Spinal cord (tissue), 10 donors: Measurements from ENCODE around the gene FOXP1. TPM values are rescaled to one million over a fixed set of nuclear protein-coding genes. Genes with fewer than 3 reads are reported as not detected.

Experiments used
- DNase-seq, 6 donors: peaks; one replicate each; pipeline versions ENCODE4 v3.0.0 to v3.0.0-alpha.2; 2013 to 2015; ENCODE audit warnings: low spot score in 6 of 6, low read depth in 4 of 6
- H3K27ac ChIP-seq: one replicate; pipeline ENCODE4 v1.5.1; 2013; ENCODE audit warnings: low read depth, low read length, control low read depth
- H3K27me3 ChIP-seq: one replicate; pipeline ENCODE4 v1.6.1; 2013; ENCODE audit warnings: low read length; ENCODE audit not compliant: control insufficient read depth, insufficient read depth
- H3K36me3 ChIP-seq: one replicate; pipeline ENCODE4 v1.6.1; 2013; ENCODE audit warnings: low read length; ENCODE audit not compliant: control insufficient read depth, insufficient read depth
- H3K4me1 ChIP-seq: one replicate; pipeline ENCODE4 v1.6.1; 2013; ENCODE audit warnings: low read length; ENCODE audit not compliant: control insufficient read depth, insufficient read depth
- H3K4me3 ChIP-seq: one replicate; pipeline ENCODE4 v1.5.1; 2013; ENCODE audit warnings: low read depth, low read length, control low read depth
- H3K9me3 ChIP-seq: one replicate; pipeline ENCODE4 v1.6.1; 2013; ENCODE audit warnings: low read length; ENCODE audit not compliant: control insufficient read depth, insufficient read depth
- WGBS: methylation state at CpG from one replicate; pipeline ENCODE4 v1.1.5; 2013; ENCODE audit warnings: missing lambda C conversion rate; ENCODE audit not compliant: insufficient coverage; 5-methylcytosine and 5-hydroxymethylcytosine counted together
- polyA plus RNA-seq, 2 donors: library from polyadenylated mRNA; unstranded; fragments of 120-200 nt; gene quantifications; one replicate each; pipeline ENCODE4 v1.2.1, GENCODE V29; 2013; ENCODE audit not compliant: insufficient read length in 2 of 2
- total RNA-seq, 2 donors: library from RNA; depleted of rRNA in 1 of 2; stranded (reverse); fragments of 120-200 nt in 1 of 2; fragments of >200 nt in 1 of 2; gene quantifications; one replicate each; pipeline versions ENCODE4 v1.2.3 to v1.2.4, GENCODE V29; 2013 to 2014
- donor health status: healthy.

Gene FOXP1
- total and polyA plus RNA-seq, 4 donors = 27.4 to 118 (median 66.1) TPM

DNA sequence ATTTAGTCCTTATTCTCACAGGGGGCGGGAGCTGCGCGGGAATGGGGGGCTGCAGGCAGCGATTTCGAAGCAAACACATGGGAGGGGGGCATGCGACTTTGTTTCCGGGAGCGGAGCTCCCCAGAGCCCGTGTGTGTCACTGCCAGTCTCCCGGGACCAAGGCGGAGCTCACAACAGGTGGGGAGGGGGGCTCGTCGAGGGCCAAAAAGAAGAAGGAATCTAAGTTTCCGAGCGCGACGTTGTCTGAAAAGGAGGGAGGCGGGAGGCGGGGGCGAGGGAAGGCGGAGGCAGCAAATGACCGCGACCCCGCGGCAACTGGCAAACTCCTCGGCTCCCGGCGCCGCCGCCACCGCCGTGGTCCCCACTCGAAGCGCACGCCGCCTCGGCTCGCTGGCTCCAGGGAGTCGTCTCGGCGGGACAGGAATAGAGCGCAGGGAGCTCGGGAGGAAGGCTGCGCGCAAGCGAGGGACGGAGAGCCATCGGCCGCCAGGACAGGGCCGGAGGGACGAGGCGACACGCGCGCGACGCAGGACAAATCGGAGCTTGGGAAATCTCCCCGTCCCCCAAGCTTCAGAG, 1.4 kb downstream of the FOXP1 start:
- WGBS = under 1% methylated on average over 59 of the region's 59 CpGs
- H3K27me3 ChIP-seq = peaks cover 18% of the 10 kb centered on the region
- no peaks in the 10 kb centered on the region for H3K36me3 ChIP-seq
- peak overlapping the region; percentile 92 for H3K27ac ChIP-seq
- H3K4me1 ChIP-seq = peaks cover 12% of the 10 kb centered on the region
- no peaks in the 10 kb centered on the region for H3K9me3 ChIP-seq
- peak in 3 of 6 donors; percentile 40 to 82 (median 63) for DNase-seq
- H3K4me3 ChIP-seq = peak overlapping the region; percentile 87

DNA sequence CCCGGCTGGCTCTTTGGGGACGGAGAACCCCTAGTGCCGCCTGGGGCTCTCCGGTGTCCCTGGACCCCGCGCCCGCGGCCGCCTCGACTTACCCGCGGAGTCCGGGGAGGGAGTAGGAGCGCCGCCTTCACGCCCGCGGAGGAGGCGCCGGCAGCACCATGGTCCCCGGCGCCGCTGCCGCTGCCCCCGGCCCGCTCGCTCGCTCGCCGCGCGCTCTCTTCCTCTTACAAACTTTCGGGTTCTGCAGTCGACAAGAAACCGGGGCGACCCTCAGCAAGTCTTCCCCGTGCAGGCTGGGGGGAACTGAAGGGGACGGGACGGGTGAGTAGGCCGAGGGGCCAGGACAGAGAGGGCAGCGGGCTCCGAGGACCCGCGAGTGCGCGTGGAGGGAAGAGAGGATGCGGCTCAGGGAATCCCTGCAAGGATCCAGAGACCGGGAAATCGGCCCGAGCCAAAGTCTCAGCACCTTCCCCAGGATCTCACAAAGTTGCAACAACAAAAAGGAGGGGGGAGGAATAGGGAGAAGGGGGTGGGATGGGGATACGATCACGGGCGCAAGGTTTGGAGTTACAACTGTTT, 2.0 kb downstream of the FOXP1 start:
- Histone ChIP-seq H3K9me3 (no peaks in the 10 kb centered on the region), H3K27me3 (peaks cover 18% of the 10 kb centered on the region), H3K36me3 (no peaks in the 10 kb centered on the region), H3K27ac (peak overlapping the region; percentile 92), H3K4me1 (peaks cover 12% of the 10 kb centered on the region), H3K4me3 (peak overlapping the region; percentile 87)
- DNase-seq = peak in 4 of 6 donors; percentile 31 to 74 (median 49)
- under 1% methylated on average over 50 of the region's 53 CpGs for WGBS

DNA sequence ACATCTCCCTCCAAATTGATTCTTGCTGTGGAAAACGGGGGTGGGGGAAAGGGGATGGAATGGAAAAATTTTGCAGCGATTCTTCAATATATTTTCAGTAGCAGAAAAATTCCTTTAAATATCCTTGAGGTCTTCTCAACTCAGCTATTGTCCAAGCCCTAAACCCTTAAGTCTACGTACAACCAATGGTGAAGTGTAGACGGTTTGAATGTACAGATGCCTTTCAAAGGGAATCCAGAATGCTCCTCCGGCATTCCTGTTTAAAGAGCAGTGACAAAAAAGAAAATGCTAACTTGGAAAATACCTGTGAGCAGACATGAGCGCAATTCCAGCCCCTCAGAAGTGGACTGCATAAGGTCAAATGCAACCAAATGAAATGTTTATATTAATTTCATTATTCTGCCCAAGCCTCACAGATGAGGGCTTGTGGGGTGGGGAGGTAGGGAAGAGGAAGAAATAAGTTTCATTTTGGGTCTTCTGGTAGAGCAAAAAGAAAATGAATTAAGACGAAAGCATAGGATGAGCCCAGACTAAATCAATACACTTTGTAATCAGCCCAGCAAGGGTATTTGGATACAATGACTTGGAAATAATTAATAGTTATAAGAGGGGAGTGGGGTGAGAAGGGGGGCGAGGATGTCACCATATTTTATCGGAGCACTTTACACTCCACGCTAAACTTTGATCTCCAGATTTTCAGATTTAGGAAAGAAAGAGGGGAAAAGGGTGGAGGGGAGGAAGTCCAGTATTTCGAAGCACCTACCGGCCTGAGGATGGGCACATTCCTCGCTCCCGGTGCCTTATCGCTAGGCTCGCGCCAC, 2.7 kb downstream of the FOXP1 start:
- Histone ChIP-seq H3K9me3 (no peaks in the 10 kb centered on the region), H3K27me3 (peaks cover 18% of the 10 kb centered on the region), H3K4me1 (peaks cover 12% of the 10 kb centered on the region), H3K36me3 (no peaks in the 10 kb centered on the region), H3K4me3 (peak overlapping the region; percentile 87), H3K27ac (peak overlapping the region; percentile 92)
- peak in 1 of 6 donors; percentile 22 for DNase-seq
- WGBS = 16% methylated on average over 9 of the region's 17 CpGs

DNA sequence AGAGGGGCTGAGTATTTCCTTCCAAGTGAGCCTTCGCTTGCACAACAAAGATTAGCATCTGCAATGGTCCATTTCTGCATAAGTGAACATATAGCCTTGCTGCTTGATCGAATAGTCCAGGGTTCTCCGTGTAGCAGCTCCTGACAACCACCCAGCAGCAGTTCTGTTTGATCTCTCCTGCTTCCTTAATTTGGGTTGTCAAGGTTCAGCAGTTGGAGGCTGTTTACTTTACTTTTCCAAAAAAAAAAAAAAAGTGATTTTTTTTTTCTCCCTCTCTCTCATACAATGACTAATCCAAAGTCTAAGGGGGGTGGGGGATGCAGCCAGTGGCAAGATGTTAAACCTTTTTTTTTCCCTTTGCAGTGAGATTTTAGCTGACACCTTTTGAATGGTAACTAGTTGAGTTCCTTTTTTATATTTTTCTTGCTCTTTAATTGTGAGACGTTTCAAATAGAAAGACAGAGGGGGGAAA, 3.6 kb downstream of the FOXP1 start:
- no peaks in the 10 kb centered on the region for H3K9me3 ChIP-seq
- WGBS = 47% methylated on average over 3 of the region's 4 CpGs
- H3K4me3 ChIP-seq = peak overlapping the region; percentile 87
- H3K27me3 ChIP-seq = peaks cover 18% of the 10 kb centered on the region
- no peaks in the 10 kb centered on the region for H3K36me3 ChIP-seq
- peak overlapping the region; percentile 92 for H3K27ac ChIP-seq
- peak in 2 of 6 donors; percentile 34 to 42 for DNase-seq
- H3K4me1 ChIP-seq = peaks cover 12% of the 10 kb centered on the region

DNA sequence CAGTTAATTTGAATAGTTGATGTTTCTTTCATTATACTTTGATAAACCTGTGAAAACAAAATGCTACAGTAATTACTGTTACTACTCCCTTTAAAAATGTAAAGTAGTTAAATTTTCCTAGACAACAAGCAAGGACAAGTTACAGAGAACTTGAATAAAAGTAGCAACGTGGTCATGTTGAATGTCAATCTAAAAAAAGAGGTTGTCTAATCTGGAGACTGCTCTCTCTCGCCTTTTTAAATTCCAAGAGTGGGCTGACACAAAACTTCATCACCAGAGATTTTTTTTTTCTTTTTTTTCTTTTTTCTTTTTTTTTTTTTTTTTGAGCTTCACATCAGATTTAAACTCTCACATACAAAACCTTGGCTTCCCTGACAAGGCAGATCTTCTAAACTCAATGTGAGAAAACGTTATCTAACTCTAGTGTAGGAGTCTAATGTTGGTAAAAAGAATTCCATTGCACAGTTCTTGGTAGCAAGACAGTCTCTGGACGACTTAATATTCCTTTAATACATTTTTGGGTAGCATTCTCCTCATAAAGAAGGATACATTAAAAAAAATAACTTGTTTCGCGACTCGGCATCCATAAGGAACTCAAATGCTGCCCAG, 4.1 kb downstream of the FOXP1 start:
- Histone ChIP-seq H3K4me3 (peak overlapping the region; percentile 87), H3K9me3 (no peaks in the 10 kb centered on the region), H3K4me1 (peaks cover 12% of the 10 kb centered on the region), H3K36me3 (no peaks in the 10 kb centered on the region), H3K27me3 (peaks cover 18% of the 10 kb centered on the region), H3K27ac (peak overlapping the region; percentile 68)
- WGBS = 79% methylated on average over 3 of the region's 7 CpGs
- peak in 1 of 6 donors; percentile 41 for DNase-seq

DNA sequence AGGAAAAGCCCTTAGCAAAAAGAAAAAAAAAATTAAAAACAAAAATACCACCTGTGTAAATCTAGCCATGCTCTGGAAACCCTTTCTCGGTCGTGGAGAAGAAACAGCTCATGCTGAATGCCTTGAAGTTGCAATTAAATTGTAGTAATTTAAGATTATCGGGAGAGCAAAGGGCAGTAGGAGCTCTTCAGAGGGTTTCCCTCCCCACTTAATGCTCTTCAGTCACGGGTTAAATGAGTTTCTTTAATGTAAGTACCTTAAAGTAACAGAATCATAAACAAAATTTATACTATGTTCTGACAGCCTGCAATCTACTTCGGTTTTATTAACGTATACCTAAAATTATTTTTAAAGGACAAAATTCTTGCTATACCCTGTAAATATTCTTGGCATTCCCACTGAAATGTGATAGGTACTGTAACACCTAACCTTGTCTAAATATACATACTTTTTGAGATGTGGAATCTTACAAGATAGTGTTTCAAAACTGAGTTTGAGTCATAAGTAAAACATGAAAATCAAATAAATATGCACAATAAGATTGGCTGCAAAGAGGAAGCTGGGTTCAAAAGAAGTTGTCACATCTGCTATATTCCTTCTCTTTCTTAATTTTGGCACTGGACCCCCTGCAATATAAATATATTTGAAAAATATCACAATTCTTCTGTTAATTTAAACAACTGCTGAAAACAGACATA, 5.3 kb downstream of the FOXP1 start:
- no peak for DNase-seq
- WGBS = no CpG with 5 or more reads among the region's 6 CpGs
- peaks cover 18% of the 10 kb centered on the region for H3K27me3 ChIP-seq
- H3K36me3 ChIP-seq = no peaks in the 10 kb centered on the region
- H3K9me3 ChIP-seq = no peaks in the 10 kb centered on the region
- H3K4me3 ChIP-seq = no peak overlapping the region
- H3K27ac ChIP-seq = no peak overlapping the region
- peaks cover 12% of the 10 kb centered on the region for H3K4me1 ChIP-seq

DNA sequence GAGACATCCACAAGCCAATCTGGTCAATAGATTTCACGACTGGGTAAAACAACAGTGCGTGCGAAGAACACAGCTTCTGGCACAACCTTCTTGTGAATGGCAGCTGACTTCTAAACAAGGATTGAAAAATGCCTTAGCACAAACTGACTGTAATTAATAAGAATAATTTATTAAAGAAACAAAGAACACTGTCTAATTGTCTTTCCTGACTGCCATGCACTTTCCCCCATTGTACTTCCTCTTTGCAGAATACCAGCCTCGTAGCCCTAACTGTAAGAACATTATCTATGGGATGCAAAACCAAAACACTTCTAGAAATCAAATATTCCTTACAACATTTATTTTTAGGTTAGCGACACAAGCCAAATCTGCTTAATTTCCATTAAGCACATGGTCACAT, 6.5 kb downstream of the FOXP1 start:
- DNase-seq = peak in 1 of 6 donors; percentile 11
- Histone ChIP-seq H3K9me3 (no peaks in the 10 kb centered on the region), H3K4me3 (no peak overlapping the region), H3K4me1 (peaks cover 5% of the 10 kb centered on the region), H3K36me3 (no peaks in the 10 kb centered on the region), H3K27me3 (peaks cover 14% of the 10 kb centered on the region), H3K27ac (no peak overlapping the region)
- WGBS = 95% methylated on average over 2 of the region's 5 CpGs

DNA sequence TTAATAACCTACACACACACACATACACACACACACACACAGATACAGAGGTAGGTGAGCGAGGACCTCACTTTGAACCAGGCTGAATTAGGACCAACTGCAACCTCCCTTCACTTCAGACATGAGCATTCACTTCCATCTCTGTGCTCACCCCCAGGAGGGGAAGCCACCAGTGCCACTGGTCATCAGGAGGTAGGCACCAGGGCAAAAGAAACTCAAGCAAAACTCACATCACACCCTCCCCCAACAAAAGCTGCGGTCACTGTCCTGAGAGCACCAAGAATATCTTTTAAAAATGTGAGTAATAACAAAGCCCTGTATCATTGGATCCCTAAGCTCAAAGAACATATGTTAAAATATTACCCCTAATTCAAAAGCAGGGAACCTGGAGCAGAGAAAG, 8.1 kb downstream of the FOXP1 start:
- no peaks in the 10 kb centered on the region for H3K9me3 ChIP-seq
- DNase-seq = no peak
- no peak overlapping the region for H3K4me3 ChIP-seq
- no peaks in the 10 kb centered on the region for H3K4me1 ChIP-seq
- H3K27ac ChIP-seq = no peak overlapping the region
- H3K36me3 ChIP-seq = no peaks in the 10 kb centered on the region
- 100% methylated on average over 1 of the region's 2 CpGs for WGBS
- peaks cover 6% of the 10 kb centered on the region for H3K27me3 ChIP-seq

DNA sequence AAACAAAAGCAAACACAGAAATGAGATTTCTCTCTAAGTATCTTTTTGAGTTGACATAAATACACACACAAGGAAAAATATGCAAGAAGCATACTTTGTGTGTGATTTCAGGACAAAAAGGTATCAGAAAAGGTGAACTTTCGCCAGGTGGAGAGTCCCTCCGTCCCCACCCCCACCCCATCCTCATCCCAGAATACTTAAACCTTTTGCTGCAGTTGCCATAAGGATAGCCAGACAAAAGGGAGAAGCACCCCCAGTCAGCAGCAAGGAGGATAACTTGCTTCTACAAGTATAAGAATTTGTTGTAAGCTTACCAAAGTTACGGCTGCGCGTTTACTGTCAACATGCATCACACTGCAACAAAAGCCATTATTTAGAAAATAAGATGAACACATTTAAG, 10.3 kb downstream of the FOXP1 start:
- no peaks in the 10 kb centered on the region for H3K9me3 ChIP-seq
- no peak for DNase-seq
- H3K4me1 ChIP-seq = no peaks in the 10 kb centered on the region
- no peaks in the 10 kb centered on the region for H3K27me3 ChIP-seq
- H3K36me3 ChIP-seq = no peaks in the 10 kb centered on the region
- no peak overlapping the region for H3K4me3 ChIP-seq
- no peak overlapping the region for H3K27ac ChIP-seq
- 100% methylated on average over 3 of the region's 5 CpGs for WGBS
